ENCODE results near the gene MOCS2.

DNA sequence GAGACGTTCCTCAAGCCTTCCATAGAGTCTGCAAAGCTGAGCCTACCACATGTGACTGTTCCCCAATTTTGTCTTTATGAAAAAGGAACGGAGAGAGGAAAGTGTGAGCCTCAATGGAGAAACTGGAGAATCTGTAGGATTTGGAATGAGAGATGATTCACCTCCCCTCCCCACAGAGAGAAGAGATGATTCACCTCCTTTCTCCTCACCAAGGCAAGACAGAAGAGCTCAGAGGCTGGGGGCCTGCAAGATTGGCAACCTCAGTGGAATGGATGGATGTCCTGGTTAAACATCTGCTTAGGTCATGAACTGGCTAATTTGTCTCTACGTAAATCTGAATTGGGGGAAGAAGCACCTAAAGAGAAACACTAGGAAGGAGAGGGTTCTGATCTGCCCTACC is 17.0 kb upstream of the MOCS2 start:
- TF ChIP-seq CTCF (IDR thresholded peaks at IDR 0.05), result no peak
- TF ChIP-seq POLR2A (IDR thresholded peaks at IDR 0.05), result no peak
